Liver (tissue), 9 donors: Measurements from ENCODE around the gene ATF4. TPM values are rescaled to one million over a fixed set of nuclear protein-coding genes. Genes with fewer than 3 reads are reported as not detected.

ENCODE experiments used
- DNase-seq: peaks from one replicate; pipeline ENCODE4 v3.0.0-alpha.2; 2017; ENCODE audit warnings: low spot score
- H3K27ac ChIP-seq, 2 donors: one replicate each; pipeline ENCODE4 v1.7.0; 2013; ENCODE audit warnings: inconsistent platforms in 2 of 2, low read length in 2 of 2, control low read depth in 1 of 2, low read depth in 1 of 2, mild to moderate bottlenecking in 1 of 2
- H3K27me3 ChIP-seq, 4 donors: one replicate each; pipeline versions ENCODE4 v1.6.1 to v1.7.0; 2013; ENCODE audit warnings: low read length in 3 of 4, inconsistent platforms in 1 of 4, mild to moderate bottlenecking in 1 of 4, moderate library complexity in 1 of 4; ENCODE audit not compliant: control insufficient read depth in 4 of 4, insufficient read depth in 4 of 4
- H3K36me3 ChIP-seq, 4 donors: one replicate each; pipeline versions ENCODE4 v1.6.1 to v1.7.0; 2013; ENCODE audit warnings: low read length in 3 of 4, mild to moderate bottlenecking in 3 of 4, low read depth in 1 of 4, moderate library complexity in 1 of 4; ENCODE audit not compliant: control insufficient read depth in 4 of 4, insufficient read depth in 3 of 4
- H3K4me1 ChIP-seq, 4 donors: one replicate each; pipeline versions ENCODE4 v1.6.1 to v1.7.0; 2013; ENCODE audit warnings: low read length in 3 of 4, mild to moderate bottlenecking in 3 of 4, moderate library complexity in 1 of 4; ENCODE audit not compliant: control insufficient read depth in 4 of 4, insufficient read depth in 4 of 4
- H3K4me3 ChIP-seq, 3 donors: one replicate each; pipeline versions ENCODE4 v1.6.1 to v1.7.0; 2013; ENCODE audit warnings: low read length in 3 of 3, control low read depth in 1 of 3, low read depth in 1 of 3, mild to moderate bottlenecking in 1 of 3
- H3K9ac ChIP-seq, 2 donors: one replicate each; pipeline ENCODE4 v1.7.0; 2013; ENCODE audit warnings: low read length in 2 of 2, mild to moderate bottlenecking in 2 of 2, moderate library complexity in 2 of 2, control low read depth in 1 of 2, low read depth in 1 of 2
- H3K9me3 ChIP-seq, 4 donors: one replicate each; pipeline versions ENCODE4 v1.6.1 to v1.7.0; 2013; ENCODE audit warnings: low read length in 3 of 4; ENCODE audit not compliant: control insufficient read depth in 4 of 4
- EGR1 ChIP-seq, 2 donors: IDR thresholded peaks; 2 replicates each; pipeline ENCODE4 v1.6.1; 2016 to 2018; ENCODE audit warnings: antibody characterized with exemption in 2 of 2, low read depth in 2 of 2
- FOXA1 ChIP-seq: IDR thresholded peaks from 2 replicates; pipeline ENCODE4 v1.6.1; 2016; ENCODE audit warnings: antibody characterized with exemption
- FOXA2 ChIP-seq: IDR thresholded peaks from 2 replicates; pipeline ENCODE4 v1.6.1; 2016; ENCODE audit warnings: antibody characterized with exemption
- GABPA ChIP-seq, 2 donors: IDR thresholded peaks in 1 of 2; conservative IDR thresholded peaks in 1 of 2; 2 replicates each; pipeline ENCODE4 v1.6.1; 2016; ENCODE audit warnings: antibody characterized with exemption in 2 of 2, mild to moderate bottlenecking in 1 of 2, moderate library complexity in 1 of 2
- NR2F2 ChIP-seq: IDR thresholded peaks from 2 replicates; pipeline ENCODE4 v1.6.1; 2016; ENCODE audit warnings: antibody characterized with exemption
- RAD21 ChIP-seq, 2 donors: IDR thresholded peaks; 2 replicates each; pipeline ENCODE4 v1.6.1; 2016; ENCODE audit warnings: antibody characterized with exemption in 2 of 2, mild to moderate bottlenecking in 2 of 2
- REST ChIP-seq: IDR thresholded peaks from 2 replicates; pipeline ENCODE4 v1.6.1; 2016; ENCODE audit warnings: antibody characterized with exemption, mild to moderate bottlenecking
- RXRA ChIP-seq, 2 donors: IDR thresholded peaks; 2 replicates each; pipeline ENCODE4 v1.6.1; 2017 to 2018; ENCODE audit warnings: antibody characterized with exemption in 2 of 2, mild to moderate bottlenecking in 1 of 2
- SP1 ChIP-seq: IDR thresholded peaks from 2 replicates; pipeline ENCODE4 v1.6.1; 2018; ENCODE audit warnings: antibody characterized with exemption, mild to moderate bottlenecking
- TAF1 ChIP-seq: conservative IDR thresholded peaks from 2 replicates; pipeline ENCODE4 v1.6.1; 2016; ENCODE audit warnings: antibody characterized with exemption, mild to moderate bottlenecking
- WGBS: extraction: QIAGEN DNeasy Blood & Tissue Kit; methylation state at CpG from one replicate; pipeline ENCODE4 v1.1.7; 2013; 5-methylcytosine and 5-hydroxymethylcytosine counted together
- polyA plus RNA-seq, 2 donors: library from polyadenylated mRNA; stranded (reverse) in 1 of 2; unstranded in 1 of 2; fragments of 200-250 nt in 1 of 2; fragments of >200 nt in 1 of 2; fragmentation: Nextera tagmentation in 1 of 2; extraction: Ambion mirVana in 1 of 2; gene quantifications; one replicate each; pipeline versions ENCODE4 v1.2.1 to v1.2.3, GENCODE V29; 2013 to 2015
- total RNA-seq, 2 donors: library from RNA; depleted of rRNA; stranded (reverse); fragments of >200 nt; gene quantifications; one replicate each; pipeline ENCODE4 v1.2.3, GENCODE V29; 2014
- TF ChIP-seq, protein P1 (sequence below): IDR thresholded peaks from 2 replicates; pipeline ENCODE4 v1.6.1; 2016; ENCODE audit warnings: antibody characterized with exemption
- TF ChIP-seq, protein P2 (sequence below): IDR thresholded peaks from 2 replicates; pipeline ENCODE4 v1.6.1; 2016; ENCODE audit warnings: antibody characterized with exemption
- donor health status: healthy.
- donor health status: healthy.
- donor health status: healthy.
- donor health status: healthy.
- donor health status: healthy.

The ATF4 gene
- total and polyA plus RNA-seq, 4 donors = 112 to 211 (median 169) TPM

DNA sequence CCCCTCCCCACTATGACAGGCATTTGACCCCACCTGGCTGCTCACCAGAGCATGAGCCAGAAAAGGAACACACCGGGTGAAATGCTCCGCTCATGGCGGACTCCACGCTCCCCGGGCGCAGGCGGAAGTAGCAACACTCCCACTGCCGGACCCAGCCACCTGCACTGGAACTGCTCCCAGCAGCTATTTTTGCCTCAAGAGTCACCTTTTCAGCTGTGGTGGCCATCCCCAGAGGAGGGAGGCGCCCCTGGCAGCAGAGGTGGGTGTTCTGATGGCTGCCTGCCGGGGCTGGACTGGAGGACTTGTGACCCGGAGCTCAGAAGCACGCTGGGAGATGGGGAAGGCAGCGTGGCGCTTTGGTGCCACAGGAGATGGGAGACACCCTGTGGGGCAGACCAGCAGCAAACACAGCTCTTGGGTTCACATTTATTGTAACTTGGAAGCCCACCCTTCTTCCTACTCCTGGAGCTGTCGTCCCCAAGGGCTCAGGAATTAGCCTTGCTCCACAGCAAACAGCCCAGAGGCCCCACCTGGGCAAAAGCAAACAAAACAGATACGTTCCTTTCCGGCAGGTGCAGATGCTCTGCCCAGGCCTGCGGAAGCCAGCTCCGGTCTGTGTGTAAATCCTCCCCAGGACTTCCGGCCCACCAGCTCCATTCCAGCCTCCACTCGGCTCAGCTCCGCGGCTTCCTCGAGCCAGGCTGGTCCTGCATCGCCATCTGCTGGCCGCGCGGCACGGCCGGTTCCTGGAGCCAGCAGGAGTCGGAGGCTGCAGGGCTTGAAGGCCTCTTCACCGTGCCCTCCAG lies 8.5 kb downstream of the ATF4 start (continued):
- TF ChIP-seq, protein P1, sequence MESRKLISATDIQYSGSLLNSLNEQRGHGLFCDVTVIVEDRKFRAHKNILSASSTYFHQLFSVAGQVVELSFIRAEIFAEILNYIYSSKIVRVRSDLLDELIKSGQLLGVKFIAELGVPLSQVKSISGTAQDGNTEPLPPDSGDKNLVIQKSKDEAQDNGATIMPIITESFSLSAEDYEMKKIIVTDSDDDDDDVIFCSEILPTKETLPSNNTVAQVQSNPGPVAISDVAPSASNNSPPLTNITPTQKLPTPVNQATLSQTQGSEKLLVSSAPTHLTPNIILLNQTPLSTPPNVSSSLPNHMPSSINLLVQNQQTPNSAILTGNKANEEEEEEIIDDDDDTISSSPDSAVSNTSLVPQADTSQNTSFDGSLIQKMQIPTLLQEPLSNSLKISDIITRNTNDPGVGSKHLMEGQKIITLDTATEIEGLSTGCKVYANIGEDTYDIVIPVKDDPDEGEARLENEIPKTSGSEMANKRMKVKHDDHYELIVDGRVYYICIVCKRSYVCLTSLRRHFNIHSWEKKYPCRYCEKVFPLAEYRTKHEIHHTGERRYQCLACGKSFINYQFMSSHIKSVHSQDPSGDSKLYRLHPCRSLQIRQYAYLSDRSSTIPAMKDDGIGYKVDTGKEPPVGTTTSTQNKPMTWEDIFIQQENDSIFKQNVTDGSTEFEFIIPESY = no peak
- TF ChIP-seq GABPA (IDR thresholded peaks at IDR 0.05 in 1 of 2, conservative IDR thresholded peaks at IDR 0.05 in 1 of 2) (peak; percentile 61 to 76), FOXA2 (no peak), RAD21 (IDR thresholded peaks at IDR 0.05) (peak; percentile 93 to 96), RXRA (IDR thresholded peaks at IDR 0.05) (peak in 1 of 2 donors; percentile 40), SP1 (peak; percentile 61), TAF1 (no peak), NR2F2 (no peak)
- TF ChIP-seq, protein P2, sequence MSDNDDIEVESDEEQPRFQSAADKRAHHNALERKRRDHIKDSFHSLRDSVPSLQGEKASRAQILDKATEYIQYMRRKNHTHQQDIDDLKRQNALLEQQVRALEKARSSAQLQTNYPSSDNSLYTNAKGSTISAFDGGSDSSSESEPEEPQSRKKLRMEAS = no peak

DNA sequence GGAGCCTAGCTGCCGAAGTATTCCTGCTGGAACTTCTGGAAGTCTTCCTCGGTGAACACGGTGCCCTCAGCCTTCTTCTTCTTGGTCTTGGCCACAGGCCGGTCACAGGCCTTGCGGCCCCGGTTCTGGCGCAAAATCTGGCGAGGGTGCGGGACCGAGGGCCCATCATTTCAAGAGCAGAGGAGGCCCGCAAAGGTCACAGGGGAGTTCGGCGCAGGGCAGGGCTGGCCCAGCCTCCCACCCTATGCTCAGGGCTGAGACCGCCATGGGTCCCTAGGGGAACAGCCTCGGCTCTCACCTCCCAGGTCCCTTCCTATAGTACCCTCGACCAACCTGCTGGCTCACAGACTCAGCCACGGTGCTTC lies 9.1 kb downstream of the ATF4 start:
- H3K4me1 ChIP-seq = peaks cover 17 to 59% (median 52%) of the 10 kb centered on the region in 4 donors
- 61% methylated on average over 17 of the region's 17 CpGs for WGBS
- H3K27me3 ChIP-seq = no peaks in the 10 kb centered on the region
- H3K9ac ChIP-seq = no peak overlapping the region
- H3K4me3 ChIP-seq = no peak overlapping the region
- DNase-seq = no peak
- no peaks in the 10 kb centered on the region for H3K9me3 ChIP-seq
- peaks cover 0 to 6% (median 4%) of the 10 kb centered on the region in 4 donors for H3K36me3 ChIP-seq
- no peak for TF ChIP-seq RXRA (IDR thresholded peaks at IDR 0.05)
- no peak for TF ChIP-seq EGR1 (IDR thresholded peaks at IDR 0.05; ENCODE audit: low read depth in 2 of 2)
- H3K27ac ChIP-seq = peak overlapping the region in 1 of 2 donors; percentile 11

- Histone ChIP-seq H3K9ac (no peak overlapping the region), H3K4me1 (peaks cover 21 to 62% (median 53%) of the 10 kb centered on the region in 4 donors), H3K4me3 (no peak overlapping the region), H3K27ac (no peak overlapping the region), H3K36me3 (peaks cover 0 to 6% (median 4%) of the 10 kb centered on the region in 4 donors), H3K27me3 (no peaks in the 10 kb centered on the region), H3K9me3 (no peaks in the 10 kb centered on the region)
- WGBS = 81% methylated on average over 6 of the region's 6 CpGs
- TF ChIP-seq REST (no peak), RAD21 (IDR thresholded peaks at IDR 0.05) (no peak), SP1 (no peak), RXRA (IDR thresholded peaks at IDR 0.05) (no peak), FOXA1 (no peak), TAF1 (no peak), EGR1 (IDR thresholded peaks at IDR 0.05; ENCODE audit: low read depth in 2 of 2) (no peak)
- TF ChIP-seq, protein P1 = no peak
- TF ChIP-seq, protein P2 = no peak
- DNase-seq = no peak
Measured at GRCh38 chr22:39530116-39530515, 9.8 kb downstream of the ATF4 start.
